Esophagus squamous epithelium (tissue), 5 donors: ENCODE measurements around the gene KRTAP1-1. TPM values are rescaled to one million over a fixed set of nuclear protein-coding genes. Genes with fewer than 3 reads are reported as not detected.
"Not testable (repeated sequence)": the region's sequence is repeated elsewhere in the genome, so short reads cannot be mapped to it uniquely, and the experiment has no call there.

Experiments
- DNase-seq: peaks from one replicate; lab custom pipeline; 2025; lab: John Stamatoyannopoulos, UW
- H3K27ac ChIP-seq, 4 donors: fragments of 200-600 bp; sonication (generic); one replicate each; pipeline ENCODE4 v1.5.1; 2016 to 2019; ENCODE audit warnings: mild to moderate bottlenecking in 1 of 4
- H3K27me3 ChIP-seq, 4 donors: fragments of 200-600 bp; sonication (generic); 1 replicate in 3 of 4; 2 replicates in 1 of 4; pipeline versions ENCODE4 v1.5.1 to v1.6.0; 2017 to 2021; ENCODE audit warnings: antibody characterized with exemption in 1 of 4
- H3K36me3 ChIP-seq, 3 donors: fragments of 200-600 bp; sonication (generic); one replicate each; pipeline ENCODE4 v1.5.1; 2016 to 2019
- H3K4me1 ChIP-seq, 3 donors: fragments of 200-600 bp; sonication (generic); one replicate each; pipeline ENCODE4 v1.5.1; 2017 to 2019
- H3K4me3 ChIP-seq, 4 donors: fragments of 200-600 bp; sonication (generic); 1 replicate in 3 of 4; 2 replicates in 1 of 4; pipeline ENCODE4 v1.5.1; 2016 to 2019; ENCODE audit warnings: mild to moderate bottlenecking in 2 of 4, moderate library complexity in 1 of 4
- H3K9me3 ChIP-seq, 3 donors: fragments of 200-600 bp; sonication (generic); one replicate each; pipeline ENCODE4 v1.5.1; 2016 to 2019
- POLR2A ChIP-seq, 4 donors: fragments of 450-650 bp; IDR thresholded peaks; one replicate each; pipeline ENCODE4 v1.6.1; 2017; ENCODE audit warnings: antibody characterized with exemption in 4 of 4, mild to moderate bottlenecking in 4 of 4, moderate library complexity in 3 of 4
- WGBS, 2 donors: methylation state at CpG; one replicate each; pipeline ENCODE4 v1.1.5; 2018; 5-methylcytosine and 5-hydroxymethylcytosine counted together
- intact Hi-C: fragments of 100-400 bp; cut with DNase I; formaldehyde crosslinking; loops from one replicate; pipeline ENCODE4 v1.15.0; 2022
- total RNA-seq, 4 donors: library from RNA; depleted of rRNA; stranded (reverse); fragments of >200 nt; gene quantifications; one replicate each; pipeline ENCODE4 v1.1.0, GENCODE V29; 2016
- TF ChIP-seq, protein P1 (sequence below), 6 experiments: fragments of 450-650 bp in 4 of 6; fragments of 200-600 bp in 2 of 6; sonication (generic) in 2 of 6; IDR thresholded peaks; one replicate each; pipeline ENCODE4 v1.5.1; 2016 to 2019; ENCODE audit warnings: antibody characterized with exemption in 6 of 6, mild to moderate bottlenecking in 4 of 6, moderate library complexity in 4 of 6
- donor health status: DM: yes; HTN: yes; CAD: no.

The KRTAP1-1 gene
- total RNA-seq, 4 donors from 2014 or later = not detected

DNA sequence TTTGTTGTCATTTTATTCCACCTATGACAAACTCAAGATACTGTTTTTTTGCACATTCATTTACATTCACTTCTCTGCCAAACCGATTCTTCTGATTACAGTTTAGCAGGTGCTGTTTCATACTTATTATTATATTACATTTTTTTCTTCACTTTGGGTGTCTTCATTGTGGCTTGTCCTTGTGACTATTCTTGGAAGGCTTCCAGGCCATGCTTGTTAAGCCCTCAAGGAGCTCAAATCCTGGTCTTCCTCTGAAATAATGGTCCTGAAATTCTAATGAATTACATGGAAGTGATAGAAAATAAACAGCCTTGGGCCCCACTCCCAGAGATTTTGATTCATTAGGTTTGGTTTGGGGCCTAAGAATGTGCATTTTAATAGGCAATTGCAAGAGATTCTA lies 23.1 kb upstream of the KRTAP1-1 start:
- Histone ChIP-seq H3K4me1 (no peaks in the 10 kb centered on the region), H3K27me3 (no peaks in the 10 kb centered on the region), H3K9me3 (no peaks in the 10 kb centered on the region), H3K27ac (no peak overlapping the region), H3K4me3 (no peak overlapping the region), H3K36me3 (no peaks in the 10 kb centered on the region)
- DNase-seq = no peak
- 70 to 75% methylated on average over 1 of the region's 1 CpG for WGBS, 2 donors
- intact Hi-C loops = no loop called here
- TF ChIP-seq POLR2A (IDR thresholded peaks at IDR 0.05) = no peak
- TF ChIP-seq, protein P1, sequence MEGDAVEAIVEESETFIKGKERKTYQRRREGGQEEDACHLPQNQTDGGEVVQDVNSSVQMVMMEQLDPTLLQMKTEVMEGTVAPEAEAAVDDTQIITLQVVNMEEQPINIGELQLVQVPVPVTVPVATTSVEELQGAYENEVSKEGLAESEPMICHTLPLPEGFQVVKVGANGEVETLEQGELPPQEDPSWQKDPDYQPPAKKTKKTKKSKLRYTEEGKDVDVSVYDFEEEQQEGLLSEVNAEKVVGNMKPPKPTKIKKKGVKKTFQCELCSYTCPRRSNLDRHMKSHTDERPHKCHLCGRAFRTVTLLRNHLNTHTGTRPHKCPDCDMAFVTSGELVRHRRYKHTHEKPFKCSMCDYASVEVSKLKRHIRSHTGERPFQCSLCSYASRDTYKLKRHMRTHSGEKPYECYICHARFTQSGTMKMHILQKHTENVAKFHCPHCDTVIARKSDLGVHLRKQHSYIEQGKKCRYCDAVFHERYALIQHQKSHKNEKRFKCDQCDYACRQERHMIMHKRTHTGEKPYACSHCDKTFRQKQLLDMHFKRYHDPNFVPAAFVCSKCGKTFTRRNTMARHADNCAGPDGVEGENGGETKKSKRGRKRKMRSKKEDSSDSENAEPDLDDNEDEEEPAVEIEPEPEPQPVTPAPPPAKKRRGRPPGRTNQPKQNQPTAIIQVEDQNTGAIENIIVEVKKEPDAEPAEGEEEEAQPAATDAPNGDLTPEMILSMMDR (IDR thresholded peaks at IDR 0.05) = no peak

DNA sequence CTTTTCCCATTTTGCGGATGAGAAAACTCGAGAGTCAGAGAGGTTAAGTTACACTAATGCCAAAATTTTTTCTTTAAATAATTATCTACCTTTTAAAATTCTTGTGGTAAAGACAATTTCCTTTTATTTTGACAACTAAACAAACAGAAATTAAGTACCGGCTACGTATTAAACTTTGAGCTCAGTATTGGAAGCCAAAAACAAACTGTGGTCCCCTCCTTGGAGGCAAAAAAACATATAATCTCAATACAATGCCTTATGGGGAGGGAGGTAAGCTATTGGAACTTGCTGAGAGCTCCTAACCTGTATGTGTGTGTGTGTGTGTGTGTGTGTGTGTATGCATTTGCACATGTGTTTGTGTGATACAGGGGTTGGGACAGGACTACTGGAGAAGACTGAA lies 22.2 kb upstream of the KRTAP1-1 start:
- no peaks in the 10 kb centered on the region for H3K4me1 ChIP-seq
- WGBS, 2 donors = 77 to 82% methylated on average over 4 of the region's 4 CpGs
- H3K27ac ChIP-seq = no peak overlapping the region
- DNase-seq = no peak
- H3K9me3 ChIP-seq = no peaks in the 10 kb centered on the region
- TF ChIP-seq POLR2A (IDR thresholded peaks at IDR 0.05) = no peak
- TF ChIP-seq, protein P1 (IDR thresholded peaks at IDR 0.05) = no peak
- peaks cover 0 to 5% (median 0%) of the 10 kb centered on the region in 4 donors for H3K27me3 ChIP-seq
- H3K36me3 ChIP-seq = no peaks in the 10 kb centered on the region
- intact Hi-C loops = no loop called here
- no peak overlapping the region for H3K4me3 ChIP-seq

DNA sequence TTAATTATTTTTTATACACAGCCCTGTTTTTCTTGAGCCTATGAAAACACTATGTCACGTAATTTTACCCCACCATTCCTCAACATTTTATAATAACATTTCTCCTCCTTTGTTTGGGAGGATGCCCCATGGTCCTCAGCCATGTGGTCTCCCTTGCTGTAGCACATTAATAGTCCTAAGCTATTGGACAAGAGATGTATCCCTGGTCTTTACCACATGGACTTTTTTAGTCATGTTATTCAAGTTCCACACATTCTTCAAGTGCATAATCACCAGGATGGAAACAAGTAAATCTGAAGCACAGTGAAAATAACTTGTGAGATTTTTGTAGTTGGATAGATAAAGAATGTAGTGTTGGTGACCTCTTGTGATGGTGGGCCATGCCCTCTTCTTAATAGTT lies 20.7 kb upstream of the KRTAP1-1 start:
- Histone ChIP-seq H3K4me1 (no peaks in the 10 kb centered on the region), H3K36me3 (no peaks in the 10 kb centered on the region), H3K27me3 (peaks cover 0 to 15% (median 0%) of the 10 kb centered on the region in 4 donors), H3K4me3 (no peak overlapping the region), H3K27ac (no peak overlapping the region), H3K9me3 (no peaks in the 10 kb centered on the region)
- intact Hi-C loops = no loop called here
- no peak for TF ChIP-seq POLR2A (IDR thresholded peaks at IDR 0.05)
- DNase-seq = no peak
- WGBS, 2 donors = 56 to 91% methylated on average over 1 of the region's 1 CpG

DNA sequence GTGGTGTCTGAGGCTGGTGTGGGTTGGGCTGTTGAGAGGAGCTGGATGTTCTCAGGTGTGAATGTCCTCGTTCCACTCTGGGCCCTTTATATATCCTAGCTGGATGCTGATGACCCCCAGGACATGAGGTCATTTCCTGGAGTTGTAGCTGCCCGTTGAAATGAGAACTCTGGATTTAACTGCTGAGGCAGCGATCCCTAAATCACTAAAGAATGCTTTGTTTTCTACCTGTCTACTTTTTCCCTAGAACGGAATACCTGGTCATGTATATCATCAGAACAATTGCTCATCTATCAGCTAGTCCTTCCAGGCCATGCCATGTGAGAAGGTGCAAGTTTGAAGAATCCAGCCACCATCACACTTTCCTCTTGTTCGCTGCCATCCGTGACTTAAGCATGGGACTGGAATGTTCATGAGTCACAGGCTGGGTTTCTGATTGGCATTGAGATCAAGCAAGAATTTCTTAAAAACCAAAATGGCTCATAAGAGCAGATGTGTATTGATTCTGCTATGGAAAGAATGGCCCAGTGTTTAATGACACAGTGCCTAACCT lies 18.9 kb upstream of the KRTAP1-1 start, which contains the start of gene KRTAP2-3:
TSS of gene KRTAP2-3 (minus strand) at position 63 of the 553 bp plus-strand sequence. CDS start 64 bp downstream, outside the sequence.
- TF ChIP-seq, protein P1 (IDR thresholded peaks at IDR 0.05) = no peak
- TF ChIP-seq POLR2A (IDR thresholded peaks at IDR 0.05) = no peak
- no peaks in the 10 kb centered on the region for H3K9me3 ChIP-seq
- DNase-seq = no peak
- H3K36me3 ChIP-seq = no peaks in the 10 kb centered on the region
- intact Hi-C loops = no loop called here
- H3K4me3 ChIP-seq = no peak within 1 kb of the TSS
- H3K4me1 ChIP-seq = no peaks in the 10 kb centered on the region
- H3K27ac ChIP-seq = no peak within 1 kb of the TSS
- WGBS, 2 donors = 56 to 74% methylated on average over 6 of the region's 6 CpGs
- peaks cover 0 to 15% (median 0%) of the 10 kb centered on the region in 4 donors for H3K27me3 ChIP-seq

DNA sequence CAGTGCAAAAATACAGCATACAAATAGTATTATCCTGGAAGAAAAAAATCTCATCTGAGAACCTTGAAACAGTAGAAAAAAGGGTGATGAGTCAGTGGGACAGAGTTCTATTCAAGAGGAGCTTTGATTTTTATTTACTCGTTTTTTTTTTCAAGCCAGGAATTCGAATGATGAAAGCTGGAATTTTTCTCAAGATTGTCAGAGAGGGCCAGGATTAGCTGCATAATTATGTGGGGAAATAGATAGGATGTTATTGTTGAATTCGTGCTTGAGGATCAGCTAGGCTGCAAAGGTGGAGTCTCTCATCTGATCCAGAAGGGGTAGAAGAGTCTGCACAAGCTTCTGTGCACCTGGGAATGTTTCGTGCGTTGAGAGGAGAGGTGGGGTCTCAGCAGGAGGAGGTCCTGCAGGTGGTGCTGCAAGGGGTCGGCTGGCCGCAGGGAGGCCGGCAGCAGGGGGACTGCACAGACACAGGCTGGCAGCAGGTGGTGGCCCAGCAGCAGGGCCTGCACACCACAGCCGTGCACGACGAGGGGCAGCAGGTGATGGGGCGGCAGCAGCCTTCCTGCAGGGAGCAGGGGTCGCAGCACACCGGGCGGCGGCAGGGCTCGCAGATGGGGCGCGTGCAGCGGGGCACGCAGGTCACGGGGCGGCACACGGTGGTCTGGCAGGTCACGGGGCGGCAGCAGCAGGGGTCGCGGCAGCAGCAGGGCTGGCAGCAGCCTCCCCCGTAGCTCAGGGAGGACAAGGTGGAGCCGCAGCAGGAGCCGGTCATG lies 18.2 kb upstream of the KRTAP1-1 start:
- DNase-seq, intact Hi-C loops, H3K27ac ChIP-seq, H3K9me3 ChIP-seq, H3K4me3 ChIP-seq, H3K4me1 ChIP-seq, H3K36me3 ChIP-seq: not testable (repeated sequence)
- H3K27me3 ChIP-seq = peaks cover 0 to 15% (median 0%) of the 10 kb centered on the region in 4 donors
- WGBS, 2 donors = 32 to 46% methylated on average over 4 to 8 of the region's 31 CpGs

DNA sequence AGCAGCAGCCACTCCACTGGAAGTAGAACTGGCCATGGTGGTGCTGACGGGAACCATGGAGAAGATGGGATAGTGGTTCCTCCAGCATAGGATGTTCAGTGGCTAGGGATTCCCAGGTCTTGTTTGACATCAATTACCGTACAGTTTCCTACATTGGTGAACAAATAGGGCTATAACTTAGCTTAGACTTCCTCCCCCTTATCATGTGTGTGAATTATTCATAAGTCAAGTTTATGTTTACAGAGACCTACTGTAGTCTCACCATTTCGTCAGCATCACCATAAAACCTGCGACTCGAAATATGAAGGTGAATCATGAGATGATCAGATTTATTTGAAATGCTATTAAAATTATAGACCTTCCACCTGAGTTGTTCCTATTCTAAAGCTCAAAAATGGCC lies 17.5 kb upstream of the KRTAP1-1 start:
- H3K27ac ChIP-seq = no peak overlapping the region
- intact Hi-C loops = no loop called here
- H3K36me3 ChIP-seq = no peaks in the 10 kb centered on the region
- no peaks in the 10 kb centered on the region for H3K4me1 ChIP-seq
- 87 to 89% methylated on average over 5 of the region's 5 CpGs for WGBS, 2 donors
- TF ChIP-seq, protein P1 (IDR thresholded peaks at IDR 0.05) = no peak
- TF ChIP-seq POLR2A (IDR thresholded peaks at IDR 0.05) = no peak
- H3K9me3 ChIP-seq = no peaks in the 10 kb centered on the region
- no peak overlapping the region for H3K4me3 ChIP-seq
- no peak for DNase-seq
- H3K27me3 ChIP-seq = peaks cover 0 to 15% (median 0%) of the 10 kb centered on the region in 4 donors
